ENCODE measurements around the gene SLCO3A1. TPM values are rescaled to one million over a fixed set of nuclear protein-coding genes. Genes with fewer than 3 reads are reported as not detected.

SLCO3A1 gene
- total RNA-seq, 2 experiments from 2014 or later: 6.6 to 7.7 TPM

- ChIA-PET POLR2A (no interaction called here), CTCF (no interaction called here)
These were observed 24.9 kb downstream of the SLCO3A1 start for GRCh38 chr15:91878319-91878870.

GRCh38 chr15:91879158-91879557, 25.6 kb downstream of the SLCO3A1 start:
- POLR2A ChIA-PET: no interaction called here
- CTCF ChIA-PET: no interaction called here

GRCh38 chr15:91880373-91880772, 26.9 kb downstream of the SLCO3A1 start:
- CTCF ChIA-PET: no interaction called here

GRCh38 chr15:91881569-91882297, 28.2 kb downstream of the SLCO3A1 start:
- ChIA-PET CTCF (interaction anchor here (1.1 to 1.2 kb wide), 2 partner anchors 8 to 28 kb away, joined by 3 read pairs; partner anchors contain the start of gene SLCO3A1), POLR2A (no interaction called here)

More at GRCh38 chr15:91880373-91880772, 26.9 kb downstream of the SLCO3A1 start:
- POLR2A ChIA-PET: no interaction called here

- ChIA-PET CTCF (no interaction called here), POLR2A (no interaction called here)
These were observed 29.5 kb downstream of the SLCO3A1 start for GRCh38 chr15:91882858-91883586.

GRCh38 chr15:91884606-91885005, 31.1 kb downstream of the SLCO3A1 start:
- POLR2A ChIA-PET: no interaction called here
- CTCF ChIA-PET: interaction anchor here (0.6 to 1.1 kb wide), 4 partner anchors 11 to 194 kb away, joined by 4 to 5 read pairs (median 4); no protein-coding TSS in a partner anchor

- CTCF ChIA-PET: interaction anchor here (0.6 to 1.1 kb wide), 2 partner anchors 55 to 77 kb away, joined by 4 read pairs; no protein-coding TSS in a partner anchor
- POLR2A ChIA-PET: no interaction called here
These were observed 31.5 kb downstream of the SLCO3A1 start for GRCh38 chr15:91885054-91885453.

GRCh38 chr15:91885714-91886270, 32.3 kb downstream of the SLCO3A1 start:
- POLR2A ChIA-PET: no interaction called here
- CTCF ChIA-PET: no interaction called here

- ChIA-PET POLR2A (no interaction called here), CTCF (no interaction called here)
These were observed 33.4 kb downstream of the SLCO3A1 start for GRCh38 chr15:91886878-91887277.

GRCh38 chr15:91887321-91887720, 33.8 kb downstream of the SLCO3A1 start:
- ChIA-PET POLR2A (no interaction called here), CTCF (no interaction called here)

GRCh38 chr15:91887921-91888373, 34.4 kb downstream of the SLCO3A1 start:
- ChIA-PET CTCF (no interaction called here), POLR2A (no interaction called here)

- CTCF ChIA-PET: interaction anchor here (1.2 kb wide), 1 partner anchor 8 kb away, joined by 3 read pairs; no protein-coding TSS in a partner anchor
- POLR2A ChIA-PET: no interaction called here
These were observed 35.8 kb downstream of the SLCO3A1 start for GRCh38 chr15:91889111-91889815.

- ChIA-PET POLR2A (no interaction called here), CTCF (no interaction called here)
These were observed 37.1 kb downstream of the SLCO3A1 start for GRCh38 chr15:91890614-91891013.

- ChIA-PET POLR2A (no interaction called here), CTCF (no interaction called here)
These were observed 37.6 kb downstream of the SLCO3A1 start for GRCh38 chr15:91891101-91891500.

GRCh38 chr15:91891788-91892345, 38.4 kb downstream of the SLCO3A1 start:
- CTCF ChIA-PET: no interaction called here
- POLR2A ChIA-PET: no interaction called here

- CTCF ChIA-PET: no interaction called here
- POLR2A ChIA-PET: no interaction called here
These were observed 38.9 kb downstream of the SLCO3A1 start for GRCh38 chr15:91892436-91892835.

- ChIA-PET POLR2A (no interaction called here), CTCF (interaction anchor here (1.3 kb wide), 1 partner anchor 16 kb away, joined by 3 read pairs; no protein-coding TSS in a partner anchor)
These were observed 41.1 kb downstream of the SLCO3A1 start for GRCh38 chr15:91894606-91895005.

- CTCF ChIA-PET: interaction anchor here (0.5 to 1.3 kb wide), 2 partner anchors 11 to 15 kb away, joined by 3 to 5 read pairs; no protein-coding TSS in a partner anchor
- POLR2A ChIA-PET: no interaction called here
These were observed 41.5 kb downstream of the SLCO3A1 start for GRCh38 chr15:91895051-91895450.

GRCh38 chr15:91896341-91897055, 43.0 kb downstream of the SLCO3A1 start:
- POLR2A ChIA-PET: no interaction called here
- CTCF ChIA-PET: no interaction called here

All from activated CD8-positive, alpha-beta memory T cell treated with anti-CD3 and anti-CD28 coated beads for 36 hours (primary cell).